Cardiac fibroblast (primary cell): ENCODE data around the gene HBG1.
A peak's percentile ranks its signal among the peaks of the same experiment; 100 is the strongest.

ENCODE experiments used
- DNase-seq, 2 donors: peaks; one replicate each; pipeline versions ENCODE4 v3.0.0 to v3.0.0-alpha.2; 2010; ENCODE audit warnings: low read depth in 2 of 2
- H3K4me3 ChIP-seq, 2 donors: replicated peaks in 1 of 2; 1 replicate in 1 of 2; 2 replicates in 1 of 2; pipeline ENCODE4 v1.5.1; 2011; ENCODE audit warnings: low read depth in 2 of 2, low read length in 2 of 2, mild to moderate bottlenecking in 2 of 2, moderate library complexity in 1 of 2
- TF ChIP-seq, protein P1 (sequence below): IDR thresholded peaks from one replicate; pipeline ENCODE4 v1.5.1; 2011; ENCODE audit warnings: low read depth, mild to moderate bottlenecking, low read length, inconsistent platforms

Gene HBG1

DNA sequence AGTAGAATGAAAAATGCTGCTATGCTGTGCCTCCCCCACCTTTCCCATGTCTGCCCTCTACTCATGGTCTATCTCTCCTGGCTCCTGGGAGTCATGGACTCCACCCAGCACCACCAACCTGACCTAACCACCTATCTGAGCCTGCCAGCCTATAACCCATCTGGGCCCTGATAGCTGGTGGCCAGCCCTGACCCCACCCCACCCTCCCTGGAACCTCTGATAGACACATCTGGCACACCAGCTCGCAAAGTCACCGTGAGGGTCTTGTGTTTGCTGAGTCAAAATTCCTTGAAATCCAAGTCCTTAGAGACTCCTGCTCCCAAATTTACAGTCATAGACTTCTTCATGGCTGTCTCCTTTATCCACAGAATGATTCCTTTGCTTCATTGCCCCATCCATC is 35.0 kb upstream of the HBG1 start:
- TF ChIP-seq, protein P1, sequence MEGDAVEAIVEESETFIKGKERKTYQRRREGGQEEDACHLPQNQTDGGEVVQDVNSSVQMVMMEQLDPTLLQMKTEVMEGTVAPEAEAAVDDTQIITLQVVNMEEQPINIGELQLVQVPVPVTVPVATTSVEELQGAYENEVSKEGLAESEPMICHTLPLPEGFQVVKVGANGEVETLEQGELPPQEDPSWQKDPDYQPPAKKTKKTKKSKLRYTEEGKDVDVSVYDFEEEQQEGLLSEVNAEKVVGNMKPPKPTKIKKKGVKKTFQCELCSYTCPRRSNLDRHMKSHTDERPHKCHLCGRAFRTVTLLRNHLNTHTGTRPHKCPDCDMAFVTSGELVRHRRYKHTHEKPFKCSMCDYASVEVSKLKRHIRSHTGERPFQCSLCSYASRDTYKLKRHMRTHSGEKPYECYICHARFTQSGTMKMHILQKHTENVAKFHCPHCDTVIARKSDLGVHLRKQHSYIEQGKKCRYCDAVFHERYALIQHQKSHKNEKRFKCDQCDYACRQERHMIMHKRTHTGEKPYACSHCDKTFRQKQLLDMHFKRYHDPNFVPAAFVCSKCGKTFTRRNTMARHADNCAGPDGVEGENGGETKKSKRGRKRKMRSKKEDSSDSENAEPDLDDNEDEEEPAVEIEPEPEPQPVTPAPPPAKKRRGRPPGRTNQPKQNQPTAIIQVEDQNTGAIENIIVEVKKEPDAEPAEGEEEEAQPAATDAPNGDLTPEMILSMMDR: no peak

DNA sequence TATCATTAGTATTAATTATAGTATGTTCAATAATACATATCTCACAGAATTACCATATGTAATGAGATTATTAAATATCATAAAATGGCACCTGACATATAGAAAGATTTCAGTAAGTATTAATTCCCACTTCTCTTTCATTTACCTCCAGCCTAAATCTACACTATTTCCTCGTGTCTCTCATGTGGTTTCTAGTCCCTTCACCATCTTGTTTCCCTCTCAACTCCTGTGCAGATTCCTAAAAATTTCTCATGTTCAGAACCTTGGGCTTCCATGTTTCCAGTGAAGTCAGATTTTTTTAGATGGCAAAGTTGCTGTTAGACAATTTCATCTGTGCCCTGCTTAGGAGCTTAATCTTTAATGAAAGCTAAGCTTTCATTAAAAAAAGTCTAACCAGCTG is 34.2 kb upstream of the HBG1 start:
- no peak overlapping the region for H3K4me3 ChIP-seq
- TF ChIP-seq, protein P1: no peak
- no peak for DNase-seq

More for the DNA sequence above, 35.0 kb upstream of the HBG1 start:
- H3K4me3 ChIP-seq: no peak overlapping the region
- no peak for DNase-seq

DNA sequence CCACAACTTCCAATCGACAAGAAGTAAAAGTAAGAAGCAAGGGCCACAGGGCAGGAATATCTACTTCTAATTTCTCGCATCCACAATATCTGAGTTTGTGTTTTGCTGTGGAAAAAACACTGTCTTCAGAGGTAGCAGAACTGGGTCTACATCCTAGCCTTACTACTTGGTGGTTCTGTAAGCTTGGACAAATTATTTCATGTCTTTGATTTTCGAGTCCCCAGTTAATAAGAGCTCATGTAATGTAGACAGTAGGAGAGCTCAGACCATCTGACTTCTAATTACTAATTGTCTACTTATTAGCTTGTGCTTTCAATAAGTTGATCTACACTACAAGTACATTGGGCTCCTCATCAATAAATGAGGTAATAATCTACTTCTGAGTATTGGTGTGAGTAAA is 33.4 kb upstream of the HBG1 start:
- no peak for DNase-seq
- TF ChIP-seq, protein P1: no peak
- H3K4me3 ChIP-seq: no peak overlapping the region

DNA sequence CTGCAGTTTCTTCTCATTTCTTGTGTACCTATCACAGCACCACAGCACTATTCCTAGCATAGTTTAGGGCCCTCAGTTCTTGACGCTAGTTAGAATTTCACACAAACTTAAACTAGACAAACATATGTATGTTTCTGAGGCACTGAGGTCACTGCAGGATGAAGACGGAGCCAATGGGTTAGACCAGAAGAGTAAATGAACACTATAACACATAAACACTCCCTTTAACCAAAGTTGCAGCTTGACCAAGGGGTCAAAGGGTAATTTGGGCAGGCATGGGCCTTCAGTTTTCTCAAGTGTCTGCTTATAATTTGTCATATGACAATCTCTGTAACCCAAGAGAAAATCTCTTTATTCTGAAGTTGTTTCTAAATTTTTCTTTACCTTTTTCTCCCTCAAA is 33.0 kb upstream of the HBG1 start:
- H3K4me3 ChIP-seq: no peak overlapping the region
- TF ChIP-seq, protein P1: no peak
- DNase-seq: no peak

DNA sequence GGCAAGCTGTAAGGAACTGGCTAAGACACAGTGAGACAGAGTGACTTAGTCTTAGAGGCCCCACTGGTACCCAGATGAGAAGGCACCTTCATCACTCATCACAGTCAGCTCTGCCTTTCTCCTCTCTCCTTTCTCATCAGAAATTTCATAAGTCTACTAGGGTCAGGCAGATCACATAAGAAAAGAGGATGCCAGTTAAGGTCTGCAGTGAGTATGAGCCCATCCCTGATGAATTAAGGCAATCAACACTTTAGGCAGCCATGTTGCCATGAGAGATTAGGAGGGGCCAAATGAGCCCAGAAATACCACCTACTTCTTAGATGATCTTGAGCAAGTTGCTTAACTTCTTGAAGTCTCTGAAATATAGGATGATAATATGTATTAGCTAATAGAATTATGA is 31.9 kb upstream of the HBG1 start:
- no peak for DNase-seq
- H3K4me3 ChIP-seq: no peak overlapping the region
- TF ChIP-seq, protein P1: no peak

DNA sequence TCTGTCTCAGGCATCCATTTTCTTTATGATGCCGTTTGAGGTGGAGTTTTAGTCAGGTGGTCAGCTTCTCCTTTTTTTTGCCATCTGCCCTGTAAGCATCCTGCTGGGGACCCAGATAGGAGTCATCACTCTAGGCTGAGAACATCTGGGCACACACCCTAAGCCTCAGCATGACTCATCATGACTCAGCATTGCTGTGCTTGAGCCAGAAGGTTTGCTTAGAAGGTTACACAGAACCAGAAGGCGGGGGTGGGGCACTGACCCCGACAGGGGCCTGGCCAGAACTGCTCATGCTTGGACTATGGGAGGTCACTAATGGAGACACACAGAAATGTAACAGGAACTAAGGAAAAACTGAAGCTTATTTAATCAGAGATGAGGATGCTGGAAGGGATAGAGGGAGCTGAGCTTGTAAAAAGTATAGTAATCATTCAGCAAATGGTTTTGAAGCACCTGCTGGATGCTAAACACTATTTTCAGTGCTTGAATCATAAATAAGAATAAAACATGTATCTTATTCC is 31.0 kb upstream of the HBG1 start:
- peak; percentile 96 to 100 for DNase-seq
- TF ChIP-seq, protein P1: no peak
- no peak overlapping the region for H3K4me3 ChIP-seq

DNA sequence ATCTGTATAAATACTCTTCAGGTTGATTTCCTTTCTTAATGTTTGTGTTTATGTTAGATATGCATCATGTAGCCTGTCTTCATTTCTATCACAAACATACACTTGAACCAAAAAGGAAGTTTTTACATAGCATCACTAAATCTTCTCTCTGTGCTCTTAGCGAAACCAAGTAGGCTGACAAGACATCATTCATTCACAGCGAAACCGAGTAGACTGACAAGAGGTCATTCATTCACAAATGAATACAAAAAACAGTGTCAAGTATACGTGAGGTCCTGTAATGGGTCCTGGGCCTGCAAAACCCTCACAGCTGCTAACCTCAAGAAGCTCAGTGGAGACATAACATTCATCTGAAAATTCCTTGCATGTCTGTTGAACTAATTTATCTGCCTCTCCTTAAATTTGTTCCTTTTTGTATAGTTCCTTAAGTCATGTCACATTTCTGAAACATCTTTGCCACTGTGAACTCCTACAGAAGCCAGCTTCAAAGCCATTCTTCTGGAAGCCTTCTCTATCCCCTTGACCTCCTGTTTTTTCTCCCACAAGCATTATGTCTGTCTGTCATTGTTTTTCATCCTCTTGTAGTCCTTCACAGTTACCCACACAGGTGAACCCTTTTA is 29.9 kb upstream of the HBG1 start:
- no peak for DNase-seq
- TF ChIP-seq, protein P1: no peak
- H3K4me3 ChIP-seq: no peak overlapping the region
